ENCODE measurements around the gene VIM.
"Not testable (repeated sequence)": the region's sequence is repeated elsewhere in the genome, so short reads cannot be mapped to it uniquely, and the experiment has no call there.

The VIM gene

GRCh38 chr10:17233286-17233991, 5.4 kb downstream of the VIM start:
- no peak for DNase-seq

GRCh38 chr10:17234431-17234945, 6.4 kb downstream of the VIM start:
- no peak for DNase-seq

GRCh38 chr10:17235136-17235535, 7.1 kb downstream of the VIM start:
- DNase-seq, result no peak

GRCh38 chr10:17236468-17237148, 8.6 kb downstream of the VIM start:
- DNase-seq, result no peak

GRCh38 chr10:17237149-17237527, 9.1 kb downstream of the VIM start:
- no peak for DNase-seq

GRCh38 chr10:17237915-17238444, 9.9 kb downstream of the VIM start:
- no peak for DNase-seq

- no peak for DNase-seq
Measured at GRCh38 chr10:17238445-17239291, 10.6 kb downstream of the VIM start.

GRCh38 chr10:17239345-17240085, 11.5 kb downstream of the VIM start:
- DNase-seq, result no peak

- no peak for DNase-seq
Measured at GRCh38 chr10:17240096-17240495, 12.1 kb downstream of the VIM start.

GRCh38 chr10:17240616-17241015, 12.6 kb downstream of the VIM start:
- no peak for DNase-seq

- no peak for DNase-seq
Measured at GRCh38 chr10:17241611-17242333, 13.7 kb downstream of the VIM start.

GRCh38 chr10:17244700-17245365, 16.8 kb downstream of the VIM start:
- DNase-seq, result no peak

GRCh38 chr10:17247210-17247609, 19.2 kb downstream of the VIM start:
- no peak for DNase-seq

- no peak for DNase-seq
Measured at GRCh38 chr10:17248964-17249363, 20.9 kb downstream of the VIM start.

GRCh38 chr10:17249820-17250219, 21.8 kb downstream of the VIM start:
- DNase-seq, result no peak

GRCh38 chr10:17250736-17251135, 22.7 kb downstream of the VIM start:
- no peak for DNase-seq

GRCh38 chr10:17254543-17255050, 26.6 kb downstream of the VIM start:
- DNase-seq, result not testable (repeated sequence)

GRCh38 chr10:17255512-17255911, 27.5 kb downstream of the VIM start:
- no peak for DNase-seq

GRCh38 chr10:17256051-17256450, 28.0 kb downstream of the VIM start:
- DNase-seq, result no peak

- DNase-seq, result no peak
Measured at GRCh38 chr10:17256627-17257026, 28.6 kb downstream of the VIM start.

All from NK-92 treated with Interleukin-12 subunit alpha and Interleukin-12 subunit beta, amount 100 ng/mL, for 24 hours (cell line).